Measurements from ENCODE around the gene MAPKAP1. TPM values are rescaled to one million over a fixed set of nuclear protein-coding genes. Genes with fewer than 3 reads are reported as not detected.

MAPKAP1 gene
- polyA plus RNA-seq, 1 donor (not counting 4 experiments of a cell fraction or from before 2014, with no cell fraction given) = 129 TPM

GRCh38 chr9:125548141-125548540 is 158.9 kb downstream of the MAPKAP1 start:
- H3K4me1 ChIP-seq (ENCODE audit: control insufficient read depth, extremely low read depth, insufficient read depth, low read length) = no peaks in the 10 kb centered on the region
- peaks cover 3% of the 10 kb centered on the region for H3K9me1 ChIP-seq (ENCODE audit: control insufficient read depth, extremely low read depth, insufficient read depth, low read length)
- dilution Hi-C loops (cut with MboI; ENCODE audit: extremely low pct_ligation_motif_present, low sequenced_read_pairs) = no loop called here
- no peak overlapping the region for H2AFZ ChIP-seq (ENCODE audit: control insufficient read depth, low read length)
- no peak overlapping the region for H3K4me3 ChIP-seq (ENCODE audit: control insufficient read depth in 2 of 3, extremely low read depth in 1 of 3, insufficient read depth in 2 of 3, low read depth in 1 of 3, low read length in 3 of 3)
- no peak for FAIRE-seq
- TF ChIP-seq CTCF (optimal IDR thresholded peaks at IDR 0.05 in 1 of 3, IDR thresholded peaks at IDR 0.05 in 1 of 3, conservative IDR thresholded peaks at IDR 0.05 in 1 of 3; ENCODE audit: extremely low read depth in 1 of 3, insufficient read depth in 2 of 3, low read length in 3 of 3) (no peak), EZH2 (IDR thresholded peaks at IDR 0.05; ENCODE audit: low read length) (no peak)
- no peak for DNase-seq (ENCODE audit: low read depth, low spot score)
- H3K9me3 ChIP-seq (ENCODE audit: control insufficient read depth, low read depth, low read length) = no peaks in the 10 kb centered on the region
- peaks cover 15% of the 10 kb centered on the region in 2 experiments for H3K36me3 ChIP-seq (ENCODE audit: control insufficient read depth in 2 of 2, extremely low read depth in 1 of 2, insufficient read depth in 2 of 2, low read length in 2 of 2)
- H3K4me2 ChIP-seq (ENCODE audit: control insufficient read depth, extremely low read depth, insufficient read depth, low read depth, low read length) = no peak overlapping the region
- H3K9ac ChIP-seq (ENCODE audit: control insufficient read depth, extremely low read depth, insufficient read depth, low read length) = no peak overlapping the region
- no peaks in the 10 kb centered on the region for H3K27me3 ChIP-seq (ENCODE audit: control insufficient read depth, extremely low read depth, insufficient read depth, low read length)
- H3K79me2 ChIP-seq (ENCODE audit: control insufficient read depth, insufficient read depth, low read length) = peaks cover 2% of the 10 kb centered on the region
- no peaks in the 10 kb centered on the region for H4K20me1 ChIP-seq (ENCODE audit: control insufficient read depth, extremely low read depth, insufficient read depth, low read length)
- no peak overlapping the region for H3K27ac ChIP-seq (ENCODE audit: control insufficient read depth, insufficient read depth, low read length)

- no peak for TF ChIP-seq CTCF (optimal IDR thresholded peaks at IDR 0.05 in 1 of 3, IDR thresholded peaks at IDR 0.05 in 1 of 3, conservative IDR thresholded peaks at IDR 0.05 in 1 of 3; ENCODE audit: extremely low read depth in 1 of 3, insufficient read depth in 2 of 3, low read length in 3 of 3)
- DNase-seq (ENCODE audit: low read depth, low spot score) (no peak), FAIRE-seq (no peak)
- no peak overlapping the region for H3K9ac ChIP-seq (ENCODE audit: control insufficient read depth, extremely low read depth, insufficient read depth, low read length)
- H2AFZ ChIP-seq (ENCODE audit: control insufficient read depth, low read length) = no peak overlapping the region
- H3K27ac ChIP-seq (ENCODE audit: control insufficient read depth, insufficient read depth, low read length) = no peak overlapping the region
- H3K9me3 ChIP-seq (ENCODE audit: control insufficient read depth, low read depth, low read length) = no peaks in the 10 kb centered on the region
- no peaks in the 10 kb centered on the region for H4K20me1 ChIP-seq (ENCODE audit: control insufficient read depth, extremely low read depth, insufficient read depth, low read length)
- no peak overlapping the region for H3K4me2 ChIP-seq (ENCODE audit: control insufficient read depth, extremely low read depth, insufficient read depth, low read depth, low read length)
- peaks cover 3% of the 10 kb centered on the region for H3K9me1 ChIP-seq (ENCODE audit: control insufficient read depth, extremely low read depth, insufficient read depth, low read length)
- dilution Hi-C loops (cut with MboI; ENCODE audit: extremely low pct_ligation_motif_present, low sequenced_read_pairs) = no loop called here
- peaks cover 15% of the 10 kb centered on the region in 2 experiments for H3K36me3 ChIP-seq (ENCODE audit: control insufficient read depth in 2 of 2, extremely low read depth in 1 of 2, insufficient read depth in 2 of 2, low read length in 2 of 2)
- H3K4me3 ChIP-seq (ENCODE audit: control insufficient read depth in 2 of 3, extremely low read depth in 1 of 3, insufficient read depth in 2 of 3, low read depth in 1 of 3, low read length in 3 of 3) = no peak overlapping the region
- H3K27me3 ChIP-seq (ENCODE audit: control insufficient read depth, extremely low read depth, insufficient read depth, low read length) = no peaks in the 10 kb centered on the region
- no peaks in the 10 kb centered on the region for H3K4me1 ChIP-seq (ENCODE audit: control insufficient read depth, extremely low read depth, insufficient read depth, low read length)
- peaks cover 2% of the 10 kb centered on the region for H3K79me2 ChIP-seq (ENCODE audit: control insufficient read depth, insufficient read depth, low read length)
These were observed 159.6 kb downstream of the MAPKAP1 start for GRCh38 chr9:125547368-125547767.

All from keratinocyte (primary cell).